Fibroblast of lung (primary cell): ENCODE data around the gene MIGA1. TPM values are rescaled to one million over a fixed set of nuclear protein-coding genes. Genes with fewer than 3 reads are reported as not detected.
"Not testable (repeated sequence)": the region's sequence is repeated elsewhere in the genome, so short reads cannot be mapped to it uniquely, and the experiment has no call there.

Experiments used
- DNase-seq, 2 donors: peaks; one replicate each; pipeline versions ENCODE4 v3.0.0 to v3.0.0-alpha.2; 2010; ENCODE audit warnings: low read depth in 2 of 2
- H2AFZ ChIP-seq: 2 replicates; pipeline ENCODE4 v1.5.1; 2012; ENCODE audit warnings: low read length, control low read depth, inconsistent platforms
- H3K27ac ChIP-seq: 2 replicates; pipeline ENCODE4 v1.5.1; 2011; ENCODE audit warnings: low read length, control low read depth; ENCODE audit not compliant: insufficient read depth
- H3K27me3 ChIP-seq: 2 replicates; pipeline ENCODE4 v1.5.1; 2011; ENCODE audit warnings: mild to moderate bottlenecking, low read length; ENCODE audit not compliant: control insufficient read depth, insufficient read depth
- H3K36me3 ChIP-seq: 2 replicates; pipeline ENCODE4 v1.5.1; 2011; ENCODE audit warnings: low read length; ENCODE audit not compliant: control insufficient read depth, insufficient read depth
- H3K4me1 ChIP-seq: 2 replicates; pipeline ENCODE4 v1.5.1; 2011; ENCODE audit warnings: low read length; ENCODE audit not compliant: control insufficient read depth, insufficient read depth; ENCODE audit errors: extremely low read depth
- H3K4me2 ChIP-seq: 2 replicates; pipeline ENCODE4 v1.5.1; 2011; ENCODE audit warnings: low read length, control low read depth; ENCODE audit not compliant: insufficient read depth; ENCODE audit errors: extremely low read depth
- H3K4me3 ChIP-seq, 4 experiments: fragments of 200-600 bp in 1 of 4; sonication (generic) in 1 of 4; replicated peaks in 1 of 4; 2 replicates each; pipeline ENCODE4 v1.5.1; 2011 to 2016; ENCODE audit warnings: low read length in 4 of 4, low read depth in 3 of 4, mild to moderate bottlenecking in 3 of 4, control low read depth in 2 of 4, inconsistent platforms in 1 of 4, mixed read lengths in 1 of 4; ENCODE audit not compliant: insufficient read depth in 1 of 4; ENCODE audit errors: control extremely low read depth in 1 of 4
- H3K79me2 ChIP-seq: 2 replicates; pipeline ENCODE4 v1.5.1; 2012; ENCODE audit warnings: mild to moderate bottlenecking, low read length, inconsistent platforms; ENCODE audit not compliant: control insufficient read depth, insufficient read depth
- H3K9ac ChIP-seq: 2 replicates; pipeline ENCODE4 v1.5.1; 2011; ENCODE audit warnings: mild to moderate bottlenecking, low read length, control low read depth; ENCODE audit not compliant: insufficient read depth
- H3K9me3 ChIP-seq: 2 replicates; pipeline ENCODE4 v1.5.1; 2012; ENCODE audit warnings: low read depth, low read length; ENCODE audit not compliant: control insufficient read depth, insufficient read depth
- H4K20me1 ChIP-seq: 2 replicates; pipeline ENCODE4 v1.5.1; 2011; ENCODE audit warnings: low read length; ENCODE audit not compliant: control insufficient read depth, insufficient read depth; ENCODE audit errors: extremely low read depth
- EZH2 ChIP-seq: IDR thresholded peaks from 2 replicates; pipeline ENCODE4 v1.5.1; 2012; ENCODE audit warnings: low read length, control low read depth, mild to moderate bottlenecking; ENCODE audit errors: missing control alignments
- polyA plus RNA-seq, 2 donors: library from polyadenylated mRNA; depleted of rRNA in 1 of 2; stranded (reverse) in 1 of 2; unstranded in 1 of 2; fragments of >200 nt; gene quantifications; 2 replicates each; pipeline ENCODE4 v1.2.1, GENCODE V29; 2011 to 2012; ENCODE audit warnings: missing spikeins in 1 of 2
- total RNA-seq: library from RNA; depleted of rRNA; stranded (reverse); fragments of >200 nt; gene quantifications from 2 replicates; pipeline ENCODE4 v1.2.1, GENCODE V29; 2014
- TF ChIP-seq, protein P1 (sequence below), 2 donors: IDR thresholded peaks in 1 of 2; conservative IDR thresholded peaks in 1 of 2; 1 replicate in 1 of 2; 2 replicates in 1 of 2; pipeline ENCODE4 v1.5.1; 2011 to 2012; ENCODE audit warnings: low read length in 2 of 2, control low read depth in 1 of 2, inconsistent platforms in 1 of 2, low read depth in 1 of 2, mild to moderate bottlenecking in 1 of 2

Gene MIGA1
- total and polyA plus RNA-seq, 2 donors (not counting 1 experiment from before 2014, with no cell fraction given): 10.3 to 14.0 TPM

DNA sequence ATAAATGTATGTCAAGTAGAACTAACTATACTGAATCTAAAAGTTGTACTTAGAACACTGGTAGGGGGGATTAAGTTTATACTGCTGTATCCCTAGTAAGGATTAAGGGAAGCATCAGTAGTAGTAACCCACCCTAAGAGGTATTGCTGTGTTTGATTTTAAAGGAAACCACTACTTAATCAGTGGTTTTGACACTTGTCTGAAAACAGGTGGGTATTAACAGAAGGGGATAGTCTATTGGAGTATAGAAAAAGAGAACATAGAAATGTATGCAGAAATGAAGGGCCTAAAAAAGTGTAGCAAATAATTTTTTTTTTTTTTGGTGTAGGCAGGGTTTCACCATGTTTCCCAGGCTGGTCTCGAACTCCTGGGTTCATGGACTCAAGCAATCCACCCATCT, 2.2 kb downstream of the MIGA1 start:
- peak overlapping the region; percentile 32 for H3K4me2 ChIP-seq
- H3K27ac ChIP-seq: no peak overlapping the region
- H3K36me3 ChIP-seq: peaks cover 8% of the 10 kb centered on the region
- no peaks in the 10 kb centered on the region for H3K9me3 ChIP-seq
- H3K4me3 ChIP-seq: no peak overlapping the region
- H3K4me1 ChIP-seq: no peaks in the 10 kb centered on the region
- H3K27me3 ChIP-seq: no peaks in the 10 kb centered on the region
- H2AFZ ChIP-seq: no peak overlapping the region
- TF ChIP-seq, protein P1, sequence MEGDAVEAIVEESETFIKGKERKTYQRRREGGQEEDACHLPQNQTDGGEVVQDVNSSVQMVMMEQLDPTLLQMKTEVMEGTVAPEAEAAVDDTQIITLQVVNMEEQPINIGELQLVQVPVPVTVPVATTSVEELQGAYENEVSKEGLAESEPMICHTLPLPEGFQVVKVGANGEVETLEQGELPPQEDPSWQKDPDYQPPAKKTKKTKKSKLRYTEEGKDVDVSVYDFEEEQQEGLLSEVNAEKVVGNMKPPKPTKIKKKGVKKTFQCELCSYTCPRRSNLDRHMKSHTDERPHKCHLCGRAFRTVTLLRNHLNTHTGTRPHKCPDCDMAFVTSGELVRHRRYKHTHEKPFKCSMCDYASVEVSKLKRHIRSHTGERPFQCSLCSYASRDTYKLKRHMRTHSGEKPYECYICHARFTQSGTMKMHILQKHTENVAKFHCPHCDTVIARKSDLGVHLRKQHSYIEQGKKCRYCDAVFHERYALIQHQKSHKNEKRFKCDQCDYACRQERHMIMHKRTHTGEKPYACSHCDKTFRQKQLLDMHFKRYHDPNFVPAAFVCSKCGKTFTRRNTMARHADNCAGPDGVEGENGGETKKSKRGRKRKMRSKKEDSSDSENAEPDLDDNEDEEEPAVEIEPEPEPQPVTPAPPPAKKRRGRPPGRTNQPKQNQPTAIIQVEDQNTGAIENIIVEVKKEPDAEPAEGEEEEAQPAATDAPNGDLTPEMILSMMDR (conservative IDR thresholded peaks at IDR 0.05 in 1 of 2, IDR thresholded peaks at IDR 0.05 in 1 of 2; ENCODE audit: low read depth in 1 of 2, low read length in 2 of 2): no peak
- no peak for TF ChIP-seq EZH2
- H4K20me1 ChIP-seq: no peaks in the 10 kb centered on the region
- no peak for DNase-seq
- H3K79me2 ChIP-seq: peaks cover 34% of the 10 kb centered on the region
- no peak overlapping the region for H3K9ac ChIP-seq

DNA sequence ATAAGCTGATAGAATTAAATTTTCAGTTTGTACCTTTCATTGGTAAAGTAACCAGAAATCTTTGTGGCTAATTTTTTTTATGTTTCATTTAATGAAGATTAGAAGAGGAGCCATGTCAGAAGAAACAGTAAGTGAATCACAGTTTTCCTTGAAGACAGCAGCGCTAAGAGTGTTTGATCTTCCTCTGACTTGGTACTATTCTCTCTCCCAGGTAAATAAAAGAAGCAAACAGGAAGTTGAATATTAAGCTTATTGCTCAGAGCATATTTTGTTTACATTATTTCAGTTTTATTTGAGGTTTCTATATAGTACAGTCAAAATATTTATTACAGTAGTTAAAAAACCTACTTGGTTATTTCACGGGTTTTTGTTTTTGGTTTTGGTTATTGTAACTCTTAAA, 3.7 kb downstream of the MIGA1 start:
- H4K20me1 ChIP-seq: no peaks in the 10 kb centered on the region
- no peak overlapping the region for H2AFZ ChIP-seq
- no peak for DNase-seq
- H3K4me1 ChIP-seq: no peaks in the 10 kb centered on the region
- no peak overlapping the region for H3K4me2 ChIP-seq
- TF ChIP-seq, protein P1 (conservative IDR thresholded peaks at IDR 0.05 in 1 of 2, IDR thresholded peaks at IDR 0.05 in 1 of 2; ENCODE audit: low read depth in 1 of 2, low read length in 2 of 2): no peak
- no peak for TF ChIP-seq EZH2
- H3K27me3 ChIP-seq: no peaks in the 10 kb centered on the region
- no peaks in the 10 kb centered on the region for H3K9me3 ChIP-seq
- peaks cover 8% of the 10 kb centered on the region for H3K36me3 ChIP-seq
- H3K9ac ChIP-seq: no peak overlapping the region
- no peak overlapping the region for H3K4me3 ChIP-seq
- peaks cover 34% of the 10 kb centered on the region for H3K79me2 ChIP-seq
- H3K27ac ChIP-seq: no peak overlapping the region

DNA sequence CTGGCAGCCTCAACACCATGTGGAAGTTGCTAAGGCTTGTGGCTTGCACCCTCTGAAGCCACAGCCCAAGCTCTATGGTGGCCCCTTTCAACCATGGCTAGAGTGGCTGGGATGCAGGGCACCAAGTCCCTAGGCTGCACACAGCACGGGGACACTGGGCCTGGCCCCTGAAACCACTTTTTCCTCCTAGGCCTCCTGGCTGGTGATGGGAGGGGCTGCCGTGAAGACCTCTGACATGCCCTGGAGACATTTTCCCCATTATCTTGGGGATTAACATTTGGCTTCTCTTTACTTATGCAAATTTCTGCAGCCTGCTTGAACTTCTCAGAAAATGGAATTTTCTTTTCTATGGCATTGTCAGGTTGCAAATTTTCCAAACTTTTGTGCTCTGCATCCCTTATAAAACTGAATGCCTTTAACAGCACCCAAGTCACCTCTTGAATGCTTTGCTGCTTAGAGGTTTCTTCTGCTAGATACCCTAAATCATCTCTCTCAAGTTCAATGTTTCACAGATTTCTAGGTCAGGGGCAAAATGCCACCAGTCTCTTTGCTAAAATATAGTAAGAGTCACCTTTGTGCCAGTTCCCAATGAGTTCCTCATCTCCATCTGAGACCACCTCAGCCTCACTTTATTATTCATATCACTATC, 6.8 kb downstream of the MIGA1 start:
- not testable (repeated sequence) for H4K20me1 ChIP-seq, DNase-seq, H3K9me3 ChIP-seq, H3K4me3 ChIP-seq, H3K9ac ChIP-seq, H3K36me3 ChIP-seq, H3K4me2 ChIP-seq, H2AFZ ChIP-seq, H3K4me1 ChIP-seq, H3K27me3 ChIP-seq, H3K27ac ChIP-seq
- H3K79me2 ChIP-seq: peaks cover 16% of the 10 kb centered on the region
